ENCODE data around the gene FGGY. TPM values are rescaled to one million over a fixed set of nuclear protein-coding genes. Genes with fewer than 3 reads are reported as not detected.

FGGY gene
- total and polyA plus RNA-seq, 2 donors (not counting 1 experiment from before 2014, with no cell fraction given), result 6.1 to 38.5 TPM

GRCh38 chr1:59482986-59483385, 186.1 kb downstream of the FGGY start:
- TF ChIP-seq EZH2 (IDR thresholded peaks at IDR 0.05; ENCODE audit: borderline replicate concordance, insufficient read depth, low read depth, low read length, poor library complexity, severe bottlenecking) (no peak), CTCF (IDR thresholded peaks at IDR 0.05) (no peak)
- no peaks in the 10 kb centered on the region for H4K20me1 ChIP-seq (ENCODE audit: control insufficient read depth, insufficient read depth, low read length, poor library complexity, severe bottlenecking)
- no peak overlapping the region for H3K27ac Mint-ChIP-seq
- H3K9me3 ChIP-seq (ENCODE audit: control extremely low read depth in 1 of 3, control insufficient read depth in 2 of 3, insufficient read depth in 1 of 3, low read length in 2 of 3), result no peaks in the 10 kb centered on the region
- H2AFZ ChIP-seq (ENCODE audit: insufficient read depth, low read depth, low read length, poor library complexity, severe bottlenecking), result peak overlapping the region; percentile 12
- ChIA-PET POLR2A (interaction anchor here (0.6 kb wide), 1 partner anchor 39 kb away, joined by 3 read pairs; no protein-coding TSS in a partner anchor), CTCF (no interaction called here)
- H3K4me2 ChIP-seq (replicated peaks; ENCODE audit: low read depth, low read length, poor library complexity, severe bottlenecking), result peak overlapping the region; percentile 41
- no peak overlapping the region for H3K4me3 Mint-ChIP-seq
- H3K4me1 ChIP-seq (ENCODE audit: control insufficient read depth in 2 of 2, insufficient read depth in 2 of 2, low read length in 2 of 2), result peaks cover 18% of the 10 kb centered on the region in 2 donors
- H3K36me3 ChIP-seq (replicated peaks in 1 of 2; ENCODE audit: control extremely low read depth in 1 of 2, control insufficient read depth in 1 of 2, extremely low read depth in 1 of 2, insufficient read depth in 2 of 2, low read length in 1 of 2), result no peaks in the 10 kb centered on the region
- WGBS (ENCODE audit: insufficient coverage), result 100% methylated on average over 1 of the region's 1 CpG
- no peaks in the 10 kb centered on the region for H3K27me3 ChIP-seq (replicated peaks in 1 of 4; ENCODE audit: control extremely low read depth in 1 of 4, control insufficient read depth in 3 of 4, insufficient read depth in 4 of 4, low read length in 3 of 4)
- no peaks in the 10 kb centered on the region for H3K79me2 ChIP-seq (ENCODE audit: control insufficient read depth, insufficient read depth, low read length)
- DNase-seq (no peak), ATAC-seq (ENCODE audit: low read depth) (no peak)
- H3K9me3 Mint-ChIP-seq (ENCODE audit: insufficient read depth), result no peaks in the 10 kb centered on the region
- H3K4me1 Mint-ChIP-seq, result peaks cover 29% of the 10 kb centered on the region
- no peak overlapping the region for H3K27ac ChIP-seq (ENCODE audit: low read length in 2 of 2)
- peak overlapping the region; percentile 8 for H3K9ac ChIP-seq (ENCODE audit: low read length)
- intact Hi-C loops (cut with micrococcal nuclease), result no loop called here
- H3K4me3 ChIP-seq (ENCODE audit: control extremely low read depth in 1 of 5, extremely low read depth in 1 of 5, insufficient read depth in 1 of 5, low read depth in 2 of 5, low read length in 4 of 5), result peak overlapping the region in 1 of 5 experiments; percentile 1
- H3K27me3 Mint-ChIP-seq, result no peaks in the 10 kb centered on the region

- no peak overlapping the region for H3K4me3 ChIP-seq (ENCODE audit: control extremely low read depth in 1 of 5, extremely low read depth in 1 of 5, insufficient read depth in 1 of 5, low read depth in 2 of 5, low read length in 4 of 5)
- Mint-ChIP-seq H3K4me3 (peak overlapping the region; percentile 3), H3K27me3 (no peaks in the 10 kb centered on the region), H3K4me1 (peaks cover 29% of the 10 kb centered on the region), H3K9me3 (ENCODE audit: insufficient read depth) (no peaks in the 10 kb centered on the region), H3K27ac (peak overlapping the region; percentile 64)
- no peak for ATAC-seq (ENCODE audit: low read depth)
- H4K20me1 ChIP-seq (ENCODE audit: control insufficient read depth, insufficient read depth, low read length, poor library complexity, severe bottlenecking), result no peaks in the 10 kb centered on the region
- H3K27me3 ChIP-seq (replicated peaks in 1 of 4; ENCODE audit: control extremely low read depth in 1 of 4, control insufficient read depth in 3 of 4, insufficient read depth in 4 of 4, low read length in 3 of 4), result no peaks in the 10 kb centered on the region
- H3K27ac ChIP-seq (ENCODE audit: low read length in 2 of 2), result peak overlapping the region in 1 of 2 donors; percentile 37
- no peak for TF ChIP-seq EZH2 (IDR thresholded peaks at IDR 0.05; ENCODE audit: borderline replicate concordance, insufficient read depth, low read depth, low read length, poor library complexity, severe bottlenecking)
- TF ChIP-seq CTCF (IDR thresholded peaks at IDR 0.05), result no peak
- H2AFZ ChIP-seq (ENCODE audit: insufficient read depth, low read depth, low read length, poor library complexity, severe bottlenecking), result no peak overlapping the region
- peak overlapping the region; percentile 39 for H3K9ac ChIP-seq (ENCODE audit: low read length)
- peak overlapping the region; percentile 41 for H3K4me2 ChIP-seq (replicated peaks; ENCODE audit: low read depth, low read length, poor library complexity, severe bottlenecking)
- peaks cover 18% of the 10 kb centered on the region in 2 donors for H3K4me1 ChIP-seq (ENCODE audit: control insufficient read depth in 2 of 2, insufficient read depth in 2 of 2, low read length in 2 of 2)
- H3K9me3 ChIP-seq (ENCODE audit: control extremely low read depth in 1 of 3, control insufficient read depth in 2 of 3, insufficient read depth in 1 of 3, low read length in 2 of 3), result no peaks in the 10 kb centered on the region
- POLR2A ChIA-PET, result no interaction called here
- CTCF ChIA-PET, result no interaction called here
- DNase-seq, result no peak
- no peaks in the 10 kb centered on the region for H3K79me2 ChIP-seq (ENCODE audit: control insufficient read depth, insufficient read depth, low read length)
- H3K36me3 ChIP-seq (replicated peaks in 1 of 2; ENCODE audit: control extremely low read depth in 1 of 2, control insufficient read depth in 1 of 2, extremely low read depth in 1 of 2, insufficient read depth in 2 of 2, low read length in 1 of 2), result no peaks in the 10 kb centered on the region
- WGBS (ENCODE audit: insufficient coverage), result no CpG with 5 or more reads among the region's 1 CpG
- intact Hi-C loops (cut with micrococcal nuclease), result no loop called here
These were observed 187.2 kb downstream of the FGGY start for GRCh38 chr1:59484096-59484495.
